Suppressor macrophage treated with lipopolysaccharide for 4 hours (primary cell): ENCODE data around the gene JAM2.

Experiments used
- DNase-seq: peaks from one replicate; pipeline ENCODE4 v3.0.0-alpha.2; 2020

JAM2 gene

GRCh38 chr21:25722631-25723030 is 83.6 kb downstream of the JAM2 start:
- peak; percentile 46 for DNase-seq

- no peak for DNase-seq
These were observed 93.2 kb downstream of the JAM2 start for GRCh38 chr21:25732091-25732760.

GRCh38 chr21:25733859-25734653 is 95.0 kb downstream of the JAM2 start:
- peak; percentile 46 for DNase-seq

GRCh38 chr21:25734654-25734903 is 95.5 kb downstream of the JAM2 start:
- no peak for DNase-seq

- peak; percentile 98 for DNase-seq
These were observed 96.0 kb downstream of the JAM2 start, which contains the start of the genes ATP5PF and GABPA for GRCh38 chr21:25734904-25735645. Gene ATP5PF, minus strand, starts transcription at chr21:25734904. Its CDS starts 5,110 bp downstream, at chr21:25729794. Gene GABPA, plus strand, starts transcription at chr21:25734972. Its CDS starts 6,627 bp downstream, at chr21:25741599.

- DNase-seq = peak; percentile 79
These were observed 96.9 kb downstream of the JAM2 start for GRCh38 chr21:25735646-25736597.

- DNase-seq = no peak
These were observed 98.4 kb downstream of the JAM2 start for GRCh38 chr21:25737421-25737820.

GRCh38 chr21:25742900-25743299 is 103.8 kb downstream of the JAM2 start:
- DNase-seq = no peak

GRCh38 chr21:25744854-25745253 is 105.8 kb downstream of the JAM2 start:
- DNase-seq = no peak

- DNase-seq = no peak
These were observed 111.0 kb downstream of the JAM2 start for GRCh38 chr21:25750085-25750484.

GRCh38 chr21:25752416-25752815 is 113.4 kb downstream of the JAM2 start:
- no peak for DNase-seq

GRCh38 chr21:25756190-25756932 is 117.3 kb downstream of the JAM2 start:
- no peak for DNase-seq

GRCh38 chr21:25757531-25757930 is 118.5 kb downstream of the JAM2 start:
- DNase-seq = no peak

- no peak for DNase-seq
These were observed 120.5 kb downstream of the JAM2 start for GRCh38 chr21:25759573-25759972.

- DNase-seq = no peak
These were observed 121.0 kb downstream of the JAM2 start for GRCh38 chr21:25760061-25760460.

GRCh38 chr21:25760677-25761076 is 121.6 kb downstream of the JAM2 start:
- DNase-seq = no peak

- DNase-seq = no peak
These were observed 125.0 kb downstream of the JAM2 start for GRCh38 chr21:25764065-25764464.
